Stimulated activated CD8-positive, alpha-beta memory T cell treated with anti-CD3 and anti-CD28 coated beads, Interleukin-7, amount 100 ng/mL, for 4 hours (primary cell): ENCODE data around the gene NCF2.

ENCODE experiments used
- DNase-seq, 2 donors: peaks; one replicate each; pipeline ENCODE4 v3.0.0-alpha.2; 2020; ENCODE audit warnings: low read depth in 2 of 2

NCF2 gene

GRCh38 chr1:183611021-183611420 is 20.8 kb upstream of the NCF2 start:
- DNase-seq, result no peak

GRCh38 chr1:183609759-183610452 is 19.6 kb upstream of the NCF2 start:
- DNase-seq, result no peak

GRCh38 chr1:183609313-183609712 is 19.1 kb upstream of the NCF2 start:
- DNase-seq, result no peak

- no peak for DNase-seq
Measured at GRCh38 chr1:183607322-183607980, 17.2 kb upstream of the NCF2 start.

GRCh38 chr1:183605904-183606303 is 15.6 kb upstream of the NCF2 start:
- no peak for DNase-seq

- no peak for DNase-seq
Measured at GRCh38 chr1:183604815-183605214, 14.6 kb upstream of the NCF2 start.

- no peak for DNase-seq
Measured at GRCh38 chr1:183604038-183604808, 14.0 kb upstream of the NCF2 start.

- DNase-seq, result no peak
Measured at GRCh38 chr1:183602510-183602909, 12.3 kb upstream of the NCF2 start.

- DNase-seq, result no peak
Measured at GRCh38 chr1:183600634-183601033, 10.4 kb upstream of the NCF2 start.

- DNase-seq, result no peak
Measured at GRCh38 chr1:183600136-183600535, 9.9 kb upstream of the NCF2 start.

- no peak for DNase-seq
Measured at GRCh38 chr1:183598386-183598785, 8.1 kb upstream of the NCF2 start.

GRCh38 chr1:183597656-183598347 is 7.5 kb upstream of the NCF2 start:
- no peak for DNase-seq

GRCh38 chr1:183596500-183596899 is 6.2 kb upstream of the NCF2 start:
- DNase-seq, result no peak

- DNase-seq, result no peak
Measured at GRCh38 chr1:183595537-183595936, 5.3 kb upstream of the NCF2 start.

- no peak for DNase-seq
Measured at GRCh38 chr1:183593356-183593755, 3.1 kb upstream of the NCF2 start.

GRCh38 chr1:183592733-183593132 is 2.5 kb upstream of the NCF2 start:
- no peak for DNase-seq

- no peak for DNase-seq
Measured at GRCh38 chr1:183589874-183590243, 400 bp downstream of the NCF2 start.

- no peak for DNase-seq
Measured at GRCh38 chr1:183589384-183589783, 875 bp downstream of the NCF2 start.

- no peak for DNase-seq
Measured at GRCh38 chr1:183588827-183589226, 1.4 kb downstream of the NCF2 start.

GRCh38 chr1:183586926-183587325 is 3.3 kb downstream of the NCF2 start:
- no peak for DNase-seq

- DNase-seq, result no peak
Measured at GRCh38 chr1:183586455-183586854, 3.8 kb downstream of the NCF2 start.

- no peak for DNase-seq
Measured at GRCh38 chr1:183585038-183585437, 5.2 kb downstream of the NCF2 start.
